HCT116 (cell line): Measurements from ENCODE around the gene ADGRA1. TPM values are rescaled to one million over a fixed set of nuclear protein-coding genes. Genes with fewer than 3 reads are reported as not detected.

Source experiments
- ATAC-seq: fragments of 200-7000 bp; cut with Tn5 transposase; 2 replicates; pipeline ENCODE4 v1.9.1; 2020; ENCODE audit warnings: mild to moderate bottlenecking, moderate library complexity
- BruUV-seq: library from RNA; stranded (reverse); fragments of 400-500 nt; replicated peaks from 2 replicates; lab custom pipeline; 2021; lab: Mats Ljungman, UMichigan
- CTCF ChIA-PET: fragments of 300-600 bp; sonication (Branson Sonifier 250); formaldehyde crosslinking; loops from one replicate; lab custom pipeline; 2021; ENCODE audit warnings: antibody characterized with exemption; lab: Charles Lee
- POLR2A ChIA-PET: fragments of 300-600, 350-600 bp; sonication (Branson Sonifier 250); formaldehyde crosslinking; loops from one replicate; lab custom pipeline; 2021; ENCODE audit warnings: antibody characterized with exemption; lab: Charles Lee
- RAD21 ChIA-PET, 2 experiments: fragments of 300-600 bp; sonication (Branson Sonifier 250); formaldehyde crosslinking; loops; one replicate each; lab custom pipeline; 2023; ENCODE audit warnings: low total read pairs in 2 of 2; ENCODE audit not compliant: uncharacterized antibody in 2 of 2, unreplicated experiment in 2 of 2, low non-redundant PET in 1 of 2; lab: Charles Lee
- DNase-seq: peaks from one replicate; pipeline ENCODE4 v3.0.0-alpha.2; 2010; ENCODE audit warnings: low read depth, low spot score
- H2AFZ ChIP-seq: fragments of 200-600 bp; shearing (Covaris generic), sonication (generic); 2 replicates; pipeline ENCODE4 v1.6.1; 2017; ENCODE audit warnings: low read depth, mixed run types, mixed read lengths, antibody characterized with exemption, low read length; ENCODE audit not compliant: poor library complexity, severe bottlenecking
- H3K27ac ChIP-seq: 2 replicates; pipeline ENCODE4 v1.5.1; 2012; ENCODE audit warnings: low read depth, low read length
- H3K27me3 ChIP-seq: fragments of 200-600 bp; sonication (generic); 2 replicates; pipeline ENCODE4 v1.6.1; 2016; ENCODE audit warnings: mixed run types, low read length, mixed read lengths; ENCODE audit not compliant: insufficient read depth
- H3K36me3 ChIP-seq, 2 experiments: fragments of 200-500 bp in 1 of 2; fragments of 200-600 bp in 1 of 2; sonication (Bioruptor generic) in 1 of 2; sonication (generic) in 1 of 2; 2 replicates each; pipeline versions ENCODE4 v1.5.1 to v1.6.1; 2014 to 2016; ENCODE audit warnings: low read length in 2 of 2, inconsistent platforms in 1 of 2, mixed read lengths in 1 of 2, mixed run types in 1 of 2; ENCODE audit not compliant: insufficient read depth in 2 of 2, control insufficient read depth in 1 of 2
- H3K4me1 ChIP-seq, 2 experiments: fragments of 200-600 bp in 1 of 2; sonication (generic) in 1 of 2; 2 replicates each; pipeline versions ENCODE4 v1.5.1 to v1.6.1; 2012 to 2017; ENCODE audit warnings: low read length in 2 of 2, inconsistent platforms in 1 of 2, mild to moderate bottlenecking in 1 of 2, mixed read lengths in 1 of 2, mixed run types in 1 of 2, moderate library complexity in 1 of 2; ENCODE audit not compliant: insufficient read depth in 2 of 2, control insufficient read depth in 1 of 2
- H3K4me2 ChIP-seq: fragments of 200-600 bp; sonication (generic); 2 replicates; pipeline ENCODE4 v1.6.1; 2017; ENCODE audit warnings: mixed run types, low read length, mixed read lengths
- H3K4me3 ChIP-seq, 2 experiments: fragments of 200-600 bp in 1 of 2; sonication (generic) in 1 of 2; replicated peaks in 1 of 2; 2 replicates each; pipeline ENCODE4 v1.5.1; 2011 to 2016; ENCODE audit warnings: low read length in 2 of 2, control low read depth in 1 of 2, low read depth in 1 of 2, mild to moderate bottlenecking in 1 of 2, mixed read lengths in 1 of 2, mixed run types in 1 of 2
- H3K79me2 ChIP-seq: fragments of 200-600 bp; sonication (generic); 2 replicates; pipeline ENCODE4 v1.6.1; 2017; ENCODE audit warnings: mild to moderate bottlenecking, mixed run types, low read length, moderate library complexity, mixed read lengths; ENCODE audit not compliant: insufficient read depth
- H3K9ac ChIP-seq: fragments of 200-600 bp; sonication (generic); 2 replicates; pipeline ENCODE4 v1.6.1; 2016; ENCODE audit warnings: low read length, mixed read lengths
- H3K9me2 ChIP-seq: fragments of 200-600 bp; sonication (generic), shearing (Covaris generic); 2 replicates; pipeline ENCODE4 v1.6.1; 2017; ENCODE audit warnings: mixed run types, mild to moderate bottlenecking, moderate library complexity; ENCODE audit not compliant: insufficient read depth
- H3K9me3 ChIP-seq, 2 experiments: fragments of 200-500 bp in 1 of 2; fragments of 200-600 bp in 1 of 2; sonication (Bioruptor generic) in 1 of 2; sonication (generic) in 1 of 2; 2 replicates each; pipeline ENCODE4 v1.6.1; 2014 to 2017; ENCODE audit warnings: low read length in 2 of 2, mixed read lengths in 2 of 2, inconsistent platforms in 1 of 2, low read depth in 1 of 2, mild to moderate bottlenecking in 1 of 2, mixed run types in 1 of 2, moderate library complexity in 1 of 2; ENCODE audit not compliant: control insufficient read depth in 1 of 2, insufficient read depth in 1 of 2
- H4K20me1 ChIP-seq: fragments of 200-600 bp; sonication (generic), shearing (Covaris generic); 2 replicates; pipeline ENCODE4 v1.6.1; 2017; ENCODE audit warnings: mixed run types, mild to moderate bottlenecking, moderate library complexity; ENCODE audit not compliant: insufficient read depth
- CBX3 ChIP-seq: IDR thresholded peaks from 2 replicates; pipeline ENCODE4 v1.6.1; 2012; ENCODE audit warnings: low read depth
- CEBPB ChIP-seq: IDR thresholded peaks from 2 replicates; pipeline ENCODE4 v1.6.1; 2012; ENCODE audit warnings: low read depth
- ELF1 ChIP-seq: IDR thresholded peaks from 2 replicates; pipeline ENCODE4 v1.6.1; 2012; ENCODE audit warnings: low read depth, borderline replicate concordance
- JUND ChIP-seq: IDR thresholded peaks from 2 replicates; pipeline ENCODE4 v1.6.1; 2012
- POLR2AphosphoS5 ChIP-seq: IDR thresholded peaks from 2 replicates; pipeline ENCODE4 v1.6.1; 2011; ENCODE audit warnings: mild to moderate bottlenecking, low read depth, low read length, moderate library complexity
- RAD21 ChIP-seq: IDR thresholded peaks from 2 replicates; pipeline ENCODE4 v1.6.1; 2012; ENCODE audit warnings: low read depth, mild to moderate bottlenecking
- REST ChIP-seq: IDR thresholded peaks from 2 replicates; pipeline ENCODE4 v1.6.1; 2012; ENCODE audit warnings: low read depth
- SIN3A ChIP-seq: IDR thresholded peaks from 2 replicates; pipeline ENCODE4 v1.6.1; 2012; ENCODE audit warnings: low read depth
- SP1 ChIP-seq: IDR thresholded peaks from 2 replicates; pipeline ENCODE4 v1.6.1; 2012; ENCODE audit warnings: low read depth
- TCF7L2 ChIP-seq: IDR thresholded peaks from 2 replicates; pipeline ENCODE4 v1.7.0; 2011; ENCODE audit warnings: borderline replicate concordance, inconsistent platforms; ENCODE audit not compliant: insufficient read depth, insufficient read length; ENCODE audit errors: extremely low read depth
- YY1 ChIP-seq: IDR thresholded peaks from 2 replicates; pipeline ENCODE4 v1.6.1; 2011; ENCODE audit warnings: low read length, low read depth, moderate library complexity, mild to moderate bottlenecking; ENCODE audit not compliant: insufficient replicate concordance; ENCODE audit errors: extremely low read depth
- intact Hi-C: fragments of 100-400 bp; cut with micrococcal nuclease; formaldehyde crosslinking; loops from 2 replicates; pipeline ENCODE4 v1.10.0; 2022
- total RNA-seq: library from RNA; stranded (reverse); gene quantifications from one replicate; pipeline ENCODE4 v1.2.1, GENCODE V29; 2021; ENCODE audit not compliant: unreplicated experiment
- TF ChIP-seq, protein P1 (sequence below), 3 experiments: fragments of 200-600 bp in 1 of 3; sonication (generic) in 1 of 3; IDR thresholded peaks in 2 of 3; conservative IDR thresholded peaks in 1 of 3; 2 replicates each; pipeline ENCODE4 v1.5.1; 2012 to 2017; ENCODE audit warnings: low read depth in 2 of 3, low read length in 2 of 3, antibody characterized with exemption in 1 of 3, borderline replicate concordance in 1 of 3, control low read depth in 1 of 3, mild to moderate bottlenecking in 1 of 3, mixed read lengths in 1 of 3, mixed run types in 1 of 3, moderate library complexity in 1 of 3; ENCODE audit not compliant: insufficient read depth in 1 of 3

ADGRA1 gene
- total RNA-seq, 1 experiment from 2014 or later = not detected

- ChIA-PET POLR2A (no interaction called here), RAD21 (no interaction called here), CTCF (no interaction called here)
- ATAC-seq = no peak
- no peaks in the 10 kb centered on the region for H4K20me1 ChIP-seq
- no peaks in the 10 kb centered on the region for H3K36me3 ChIP-seq
- H3K9me2 ChIP-seq = no peaks in the 10 kb centered on the region
- no peak for DNase-seq
- no peaks in the 10 kb centered on the region for H3K4me1 ChIP-seq
- no peak overlapping the region for H3K4me3 ChIP-seq
- no peak overlapping the region for H3K4me2 ChIP-seq
- no peak overlapping the region for H3K27ac ChIP-seq
- intact Hi-C loops = no loop called here
- H3K9ac ChIP-seq = no peak overlapping the region
- H3K27me3 ChIP-seq = no peaks in the 10 kb centered on the region
- no TSS peak for BruUV-seq
- TF ChIP-seq JUND (no peak), SP1 (no peak), SIN3A (no peak), REST (no peak)
- no peak overlapping the region for H2AFZ ChIP-seq
- no peaks in the 10 kb centered on the region for H3K79me2 ChIP-seq
- no peaks in the 10 kb centered on the region for H3K9me3 ChIP-seq
These were observed 16.9 kb upstream of the ADGRA1 start for GRCh38 chr10:133070810-133071209.

GRCh38 chr10:133071733-133072132 is 16.0 kb upstream of the ADGRA1 start:
- ChIA-PET POLR2A (no interaction called here), CTCF (no interaction called here), RAD21 (no interaction called here)
- Histone ChIP-seq H3K9me3 (no peaks in the 10 kb centered on the region), H3K4me1 (no peaks in the 10 kb centered on the region), H3K4me3 (no peak overlapping the region), H4K20me1 (no peaks in the 10 kb centered on the region), H3K9ac (no peak overlapping the region)
- no peak for DNase-seq
- intact Hi-C loops = no loop called here
- TF ChIP-seq, protein P1, sequence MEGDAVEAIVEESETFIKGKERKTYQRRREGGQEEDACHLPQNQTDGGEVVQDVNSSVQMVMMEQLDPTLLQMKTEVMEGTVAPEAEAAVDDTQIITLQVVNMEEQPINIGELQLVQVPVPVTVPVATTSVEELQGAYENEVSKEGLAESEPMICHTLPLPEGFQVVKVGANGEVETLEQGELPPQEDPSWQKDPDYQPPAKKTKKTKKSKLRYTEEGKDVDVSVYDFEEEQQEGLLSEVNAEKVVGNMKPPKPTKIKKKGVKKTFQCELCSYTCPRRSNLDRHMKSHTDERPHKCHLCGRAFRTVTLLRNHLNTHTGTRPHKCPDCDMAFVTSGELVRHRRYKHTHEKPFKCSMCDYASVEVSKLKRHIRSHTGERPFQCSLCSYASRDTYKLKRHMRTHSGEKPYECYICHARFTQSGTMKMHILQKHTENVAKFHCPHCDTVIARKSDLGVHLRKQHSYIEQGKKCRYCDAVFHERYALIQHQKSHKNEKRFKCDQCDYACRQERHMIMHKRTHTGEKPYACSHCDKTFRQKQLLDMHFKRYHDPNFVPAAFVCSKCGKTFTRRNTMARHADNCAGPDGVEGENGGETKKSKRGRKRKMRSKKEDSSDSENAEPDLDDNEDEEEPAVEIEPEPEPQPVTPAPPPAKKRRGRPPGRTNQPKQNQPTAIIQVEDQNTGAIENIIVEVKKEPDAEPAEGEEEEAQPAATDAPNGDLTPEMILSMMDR (IDR thresholded peaks at IDR 0.05 in 2 of 3, conservative IDR thresholded peaks at IDR 0.05 in 1 of 3; ENCODE audit: borderline replicate concordance in 1 of 3, insufficient read depth in 1 of 3, low read depth in 2 of 3, low read length in 2 of 3) = no peak
- no peak for TF ChIP-seq POLR2AphosphoS5
- TF ChIP-seq CBX3 = no peak
- no peak for TF ChIP-seq CEBPB
- TF ChIP-seq REST = no peak
- no peak for TF ChIP-seq RAD21
- no peak for TF ChIP-seq ELF1
- no peak for TF ChIP-seq YY1
- TF ChIP-seq TCF7L2 = no peak
- TF ChIP-seq, all 23 proteins: peak for 0
- BruUV-seq = no TSS peak
- no peaks in the 10 kb centered on the region for H3K36me3 ChIP-seq
- H3K9me2 ChIP-seq = no peaks in the 10 kb centered on the region
- H3K27ac ChIP-seq = no peak overlapping the region
- no peaks in the 10 kb centered on the region for H3K27me3 ChIP-seq
- no peak for ATAC-seq
- H2AFZ ChIP-seq = no peak overlapping the region
- no peak overlapping the region for H3K4me2 ChIP-seq
- no peaks in the 10 kb centered on the region for H3K79me2 ChIP-seq
